Non-pigmented ciliary epithelial cell (primary cell): ENCODE data around the gene SNAI3.

Source experiments
- DNase-seq: peaks from one replicate; pipeline ENCODE4 v3.0.0-alpha.2; 2010; ENCODE audit warnings: low read depth

Gene SNAI3

DNA sequence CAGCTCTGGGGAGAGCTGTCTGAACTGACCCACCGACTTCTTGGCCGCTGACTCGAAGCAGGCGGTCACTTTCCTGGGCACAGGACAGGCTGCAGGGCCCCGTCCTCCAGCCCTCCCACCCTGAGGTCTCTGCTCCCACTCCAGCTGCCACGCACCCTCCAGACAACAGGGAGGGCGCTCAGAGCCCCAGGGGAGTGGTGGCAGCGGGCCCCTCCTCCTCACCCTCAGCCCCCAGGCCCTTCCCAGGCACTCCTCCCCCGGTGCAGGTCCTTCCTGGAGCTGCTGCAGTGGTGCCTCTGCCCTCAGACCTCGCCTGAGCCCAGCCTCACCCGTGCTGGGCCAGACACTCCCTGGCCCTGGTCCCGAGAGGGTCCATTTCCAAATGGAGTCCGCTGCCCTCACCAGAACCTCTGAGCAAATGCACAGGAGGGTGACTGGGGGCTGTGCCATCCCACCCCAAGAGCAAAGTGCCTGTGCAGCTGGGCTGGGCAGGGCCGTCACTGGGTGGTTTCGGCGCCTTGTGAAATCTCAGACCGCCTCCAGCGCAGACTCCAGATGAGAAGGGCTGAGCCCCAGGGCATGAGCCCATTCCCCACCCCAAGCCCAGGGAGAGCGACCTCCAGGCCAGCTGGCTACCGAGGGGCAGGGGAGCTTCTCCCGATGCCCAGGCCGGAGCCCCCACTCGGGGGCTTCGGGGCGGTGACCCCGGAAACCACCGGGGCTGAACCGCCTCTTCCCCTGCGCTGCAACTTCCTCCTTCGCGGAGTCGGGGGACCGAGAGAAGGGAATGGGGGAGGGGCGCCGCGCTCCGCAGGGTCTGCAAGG is 36.2 kb downstream of the SNAI3 start:
- no peak for DNase-seq

DNA sequence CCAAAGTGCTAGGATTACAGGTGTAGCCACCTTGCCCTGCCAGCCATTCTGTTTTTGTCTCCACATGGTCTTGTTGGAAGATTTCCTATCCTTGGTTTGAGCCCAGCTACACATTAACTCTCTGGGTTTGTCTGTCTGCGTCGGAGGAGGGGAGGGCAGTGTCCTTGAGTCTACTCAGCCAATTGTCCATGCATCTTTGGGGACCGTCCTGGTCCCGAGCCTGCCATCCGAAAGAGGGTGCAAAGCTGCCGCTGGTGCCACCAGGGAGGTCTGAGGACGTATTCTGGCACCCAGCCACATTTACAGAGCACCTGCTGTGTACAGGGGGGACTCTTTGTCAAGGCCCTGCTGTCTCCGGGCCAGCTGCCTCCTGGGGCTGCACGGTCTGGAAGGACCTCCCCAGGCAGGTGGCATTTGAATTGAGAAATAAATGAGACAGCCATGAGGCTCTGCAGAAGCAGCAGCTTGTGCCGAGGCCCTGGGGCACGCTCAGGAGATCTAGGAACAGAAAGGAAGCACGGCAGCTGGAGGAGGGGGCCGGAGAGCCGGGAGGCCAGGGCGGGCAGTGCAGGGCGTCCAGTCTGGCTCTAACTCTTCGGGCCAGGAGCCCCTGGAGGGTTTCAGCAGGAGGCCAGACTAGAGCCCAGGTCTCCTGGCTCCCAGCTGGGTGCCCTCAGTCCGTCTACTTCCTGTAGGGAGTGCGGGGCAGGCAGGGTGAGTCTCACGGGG is 36.9 kb downstream of the SNAI3 start:
- no peak for DNase-seq

DNA sequence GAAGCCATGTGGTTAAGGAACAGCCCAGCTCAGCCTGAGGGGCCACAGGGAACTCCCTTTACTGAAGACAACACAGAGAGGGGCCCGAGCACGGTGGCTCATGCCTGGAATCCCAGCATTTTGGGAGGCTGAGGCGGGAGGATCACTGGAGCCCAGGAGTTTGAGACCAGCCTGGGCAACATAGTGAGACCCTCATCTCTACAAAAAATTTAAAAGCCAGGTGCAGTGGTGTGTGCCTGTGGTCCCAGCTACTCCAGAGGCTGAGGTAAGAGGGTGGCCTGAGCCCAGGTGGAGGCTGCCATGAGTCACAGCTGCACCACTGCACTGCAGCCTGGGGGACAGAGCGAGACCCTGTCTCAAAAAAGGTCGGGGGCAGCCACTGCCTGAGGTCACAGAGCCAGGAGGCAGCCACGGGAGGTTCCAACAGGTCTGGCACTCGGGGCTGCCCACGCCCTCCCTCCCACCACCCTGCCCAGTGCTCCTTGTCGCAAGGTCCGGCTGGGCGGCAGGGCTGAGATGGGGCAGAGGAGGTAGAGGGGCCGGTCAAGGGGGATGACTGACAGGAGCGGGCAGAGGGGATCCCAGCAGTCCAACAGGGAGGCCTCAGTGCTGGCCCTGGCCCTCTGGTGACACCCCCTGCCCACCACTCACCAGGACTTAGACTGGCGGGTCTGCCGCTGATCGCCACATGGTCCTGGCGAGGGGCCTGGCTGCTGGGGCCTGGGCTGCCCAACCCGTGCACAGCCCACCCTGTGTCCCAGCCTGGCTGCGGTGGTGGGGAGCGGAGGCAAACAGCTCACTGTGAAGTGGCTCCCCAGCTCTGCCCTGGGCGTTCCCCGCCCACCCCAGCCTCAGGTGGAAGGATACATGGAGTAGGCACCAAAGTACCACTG is 38.9 kb downstream of the SNAI3 start:
- no peak for DNase-seq

DNA sequence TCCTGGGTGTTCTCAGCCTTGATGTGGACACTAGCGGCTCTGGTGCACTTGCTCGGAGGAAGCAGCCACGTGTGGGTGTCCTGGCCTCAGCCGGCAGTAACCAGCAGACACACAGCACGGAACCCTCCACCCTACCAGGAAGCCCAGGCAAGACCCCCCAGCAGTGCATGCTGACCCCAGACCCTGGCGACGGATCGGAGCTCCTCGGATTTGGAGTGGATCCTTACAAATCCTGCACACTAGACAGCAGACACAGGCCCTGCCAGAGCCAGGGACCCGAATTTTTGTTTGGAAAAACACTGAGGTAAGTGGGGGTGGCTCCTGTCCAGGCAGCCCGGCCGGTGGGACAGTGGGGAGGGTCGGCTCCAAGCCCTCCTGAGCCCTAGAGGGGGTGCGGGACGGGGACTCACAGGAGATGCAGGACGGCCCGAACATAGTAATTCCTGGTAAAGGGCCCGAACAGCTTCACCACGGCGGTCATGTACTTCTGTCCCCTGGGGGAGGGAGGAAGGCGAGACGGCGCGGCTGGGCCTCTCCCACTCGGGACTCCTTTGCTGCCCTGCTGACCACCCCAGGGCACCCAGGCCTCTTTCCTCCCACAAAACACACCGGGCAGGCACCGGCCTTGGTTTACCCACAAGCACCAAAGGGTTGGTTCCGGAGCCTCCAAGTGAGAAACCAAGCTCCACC is 39.8 kb downstream of the SNAI3 start:
- DNase-seq = no peak

DNA sequence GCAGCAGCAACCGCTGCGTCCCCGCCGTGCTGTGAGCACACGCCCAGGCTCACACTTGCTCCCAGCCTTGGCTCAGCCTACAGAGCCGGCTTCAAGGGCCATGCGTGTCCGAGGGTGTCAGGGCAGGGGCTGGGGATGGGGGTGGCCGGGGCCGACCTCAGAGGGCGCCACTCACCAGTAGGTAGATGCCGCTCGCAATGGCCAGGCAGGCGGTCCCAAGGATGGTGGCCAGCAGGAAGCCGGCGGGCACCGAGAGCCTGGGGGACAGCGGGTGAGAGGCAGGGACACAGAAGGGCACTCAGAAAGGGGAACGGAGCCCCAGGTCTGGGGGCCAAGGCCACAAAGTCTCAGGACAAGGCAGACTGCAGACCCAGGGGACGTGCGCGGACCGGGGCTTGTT is 40.4 kb downstream of the SNAI3 start:
- no peak for DNase-seq

DNA sequence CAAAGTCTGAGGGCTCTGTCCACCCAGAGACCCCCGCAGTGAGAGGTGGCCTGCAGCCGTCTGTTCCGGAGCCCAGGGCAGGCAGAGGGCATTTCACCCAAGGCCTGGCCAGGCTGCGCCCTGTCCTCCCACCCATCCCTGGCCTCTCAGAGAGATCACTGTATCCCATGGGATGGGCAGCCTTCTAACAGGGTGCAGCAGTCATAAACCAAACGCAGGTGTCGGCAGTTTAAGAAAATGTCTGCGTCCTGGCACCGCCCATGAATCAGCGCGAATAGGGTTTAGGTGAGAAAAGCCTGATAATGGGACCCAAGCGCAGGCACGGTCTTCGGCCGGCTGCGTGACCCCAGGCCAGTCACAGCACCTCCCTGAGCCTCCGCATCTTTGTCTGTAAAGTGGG is 40.9 kb downstream of the SNAI3 start:
- no peak for DNase-seq

DNA sequence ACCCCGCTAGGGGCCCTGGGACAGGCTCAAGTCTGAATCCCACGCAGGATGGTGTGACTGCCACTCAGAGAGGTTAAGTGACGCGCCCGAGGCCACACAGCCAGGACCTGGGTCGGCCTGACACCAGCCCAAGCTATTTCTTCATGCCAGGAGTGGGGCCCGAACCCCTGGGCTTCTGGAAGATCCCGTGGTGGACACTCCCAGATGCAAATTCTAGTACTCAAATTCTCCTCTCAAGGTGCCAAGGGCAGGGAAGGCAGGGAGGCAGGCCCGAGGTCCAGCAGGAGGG is 42.7 kb downstream of the SNAI3 start:
- DNase-seq = no peak

DNA sequence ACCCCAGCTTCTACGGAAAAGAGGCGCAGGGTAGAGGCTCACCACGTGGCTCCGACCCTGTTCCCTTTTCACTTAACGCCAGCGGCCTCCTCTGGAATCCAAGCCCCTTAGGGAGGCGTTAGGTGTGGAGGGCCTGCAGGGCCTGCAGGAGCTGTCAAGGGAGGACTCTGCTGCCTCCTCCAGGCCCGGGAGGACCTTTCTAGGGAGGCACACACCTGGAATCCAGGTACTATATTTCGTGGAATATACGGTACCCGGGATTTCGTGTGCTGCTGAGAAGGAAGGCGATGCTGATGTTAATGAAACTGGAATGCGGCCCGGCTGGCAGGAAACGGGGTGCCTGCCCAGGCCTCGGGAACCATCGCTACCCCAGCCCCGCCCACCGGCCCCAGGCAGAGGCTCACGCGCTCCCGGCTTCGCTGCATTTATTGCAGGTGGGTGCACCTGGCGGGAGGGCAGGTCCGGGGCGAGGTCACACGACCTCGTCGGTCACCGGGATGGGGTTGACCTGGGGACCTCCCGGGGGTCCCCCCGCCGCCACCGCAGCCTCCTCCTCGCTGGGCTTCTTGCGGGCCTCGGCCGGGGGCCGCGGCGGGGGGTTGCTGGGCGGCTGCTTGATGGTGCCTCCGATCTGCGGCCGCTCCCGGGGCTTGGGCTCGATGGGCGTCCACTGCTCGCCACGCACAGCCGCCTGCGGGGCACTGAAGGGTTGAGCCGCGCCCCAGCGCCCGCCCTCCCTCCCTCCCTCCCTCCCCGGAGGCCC is 43.2 kb downstream of the SNAI3 start:
- no peak for DNase-seq

DNA sequence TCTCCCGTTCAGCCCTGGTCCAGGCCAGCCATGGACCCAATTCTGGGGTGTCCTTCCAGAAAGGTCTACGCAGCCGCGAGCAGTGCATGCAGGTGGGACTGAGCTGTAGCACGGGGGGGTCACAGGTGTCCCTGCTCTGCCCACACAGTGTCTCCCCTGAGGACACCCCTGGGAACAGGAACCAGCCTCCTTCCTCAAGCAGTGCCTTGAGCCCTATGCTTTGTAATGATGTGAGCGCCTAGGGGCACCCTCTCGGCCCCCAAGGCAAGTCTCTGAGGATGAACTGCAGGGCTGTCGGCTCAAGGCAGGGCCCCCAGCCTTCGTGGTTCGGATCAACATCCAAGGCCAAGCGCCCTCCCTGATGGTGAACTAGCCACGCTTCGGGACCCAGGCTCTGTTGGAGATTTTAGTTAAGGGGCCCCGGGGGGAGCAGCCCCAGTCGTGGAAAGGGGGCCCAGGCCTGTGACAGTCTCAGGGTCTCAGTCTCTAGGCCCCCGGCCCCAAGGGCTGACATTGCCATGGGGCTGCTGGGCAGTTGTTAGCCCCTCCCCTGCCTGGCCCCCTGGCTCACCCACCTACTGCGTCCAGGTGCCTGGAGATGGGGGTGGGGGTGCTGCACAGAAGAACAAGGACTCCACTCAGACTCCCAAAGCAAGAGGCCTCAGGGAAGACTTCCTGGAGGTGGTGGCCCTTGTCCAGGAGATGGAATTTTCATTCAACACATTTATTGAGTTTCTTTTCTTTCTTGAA is 45.6 kb downstream of the SNAI3 start:
- DNase-seq = no peak

DNA sequence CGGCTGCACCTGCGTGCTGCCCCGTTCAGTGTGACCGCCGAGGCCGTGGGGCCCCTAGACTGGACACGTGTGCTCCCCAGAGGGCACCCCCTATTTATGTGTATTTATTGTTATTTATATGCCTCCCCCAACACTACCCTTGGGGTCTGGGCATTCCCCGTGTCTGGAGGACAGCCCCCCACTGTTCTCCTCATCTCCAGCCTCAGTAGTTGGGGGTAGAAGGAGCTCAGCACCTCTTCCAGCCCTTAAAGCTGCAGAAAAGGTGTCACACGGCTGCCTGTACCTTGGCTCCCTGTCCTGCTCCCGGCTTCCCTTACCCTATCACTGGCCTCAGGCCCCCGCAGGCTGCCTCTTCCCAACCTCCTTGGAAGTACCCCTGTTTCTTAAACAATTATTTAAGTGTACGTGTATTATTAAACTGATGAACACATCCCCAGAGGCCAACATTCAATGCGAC is 46.2 kb downstream of the SNAI3 start:
- DNase-seq = no peak

DNA sequence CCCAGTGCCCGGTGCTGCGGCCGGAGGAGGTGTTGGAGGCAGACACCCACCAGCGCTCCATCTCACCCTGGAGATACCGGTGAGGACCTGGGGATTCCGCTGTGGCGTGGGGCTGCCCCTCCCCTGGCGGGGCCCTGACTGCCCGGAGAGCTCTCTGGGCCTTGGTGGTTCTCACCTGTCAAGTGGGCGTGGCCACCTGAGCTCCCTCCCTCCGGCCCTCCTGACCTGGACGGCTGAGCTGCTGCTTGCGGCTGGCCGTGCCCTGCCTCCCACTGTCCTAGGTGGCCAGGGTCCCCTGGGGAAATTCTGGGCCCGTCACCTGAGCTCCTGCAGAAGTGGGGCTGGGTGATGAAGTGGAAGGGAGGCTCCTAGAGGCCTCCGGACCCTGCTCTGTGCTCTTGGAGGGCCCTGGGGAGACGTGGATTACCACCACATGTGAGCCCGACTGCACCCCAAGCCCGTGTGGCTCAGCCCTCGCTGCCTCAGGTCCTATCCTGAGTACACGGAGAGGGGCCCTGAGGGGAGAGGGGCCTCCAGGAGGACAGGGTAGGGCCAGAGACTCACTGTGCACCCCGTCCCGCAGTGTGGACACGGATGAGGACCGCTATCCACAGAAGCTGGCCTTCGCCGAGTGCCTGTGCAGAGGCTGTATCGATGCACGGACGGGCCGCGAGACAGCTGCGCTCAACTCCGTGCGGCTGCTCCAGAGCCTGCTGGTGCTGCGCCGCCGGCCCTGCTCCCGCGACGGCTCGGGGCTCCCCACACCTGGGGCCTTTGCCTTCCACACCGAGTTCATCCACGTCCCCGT is 46.9 kb downstream of the SNAI3 start:
- DNase-seq = no peak

DNA sequence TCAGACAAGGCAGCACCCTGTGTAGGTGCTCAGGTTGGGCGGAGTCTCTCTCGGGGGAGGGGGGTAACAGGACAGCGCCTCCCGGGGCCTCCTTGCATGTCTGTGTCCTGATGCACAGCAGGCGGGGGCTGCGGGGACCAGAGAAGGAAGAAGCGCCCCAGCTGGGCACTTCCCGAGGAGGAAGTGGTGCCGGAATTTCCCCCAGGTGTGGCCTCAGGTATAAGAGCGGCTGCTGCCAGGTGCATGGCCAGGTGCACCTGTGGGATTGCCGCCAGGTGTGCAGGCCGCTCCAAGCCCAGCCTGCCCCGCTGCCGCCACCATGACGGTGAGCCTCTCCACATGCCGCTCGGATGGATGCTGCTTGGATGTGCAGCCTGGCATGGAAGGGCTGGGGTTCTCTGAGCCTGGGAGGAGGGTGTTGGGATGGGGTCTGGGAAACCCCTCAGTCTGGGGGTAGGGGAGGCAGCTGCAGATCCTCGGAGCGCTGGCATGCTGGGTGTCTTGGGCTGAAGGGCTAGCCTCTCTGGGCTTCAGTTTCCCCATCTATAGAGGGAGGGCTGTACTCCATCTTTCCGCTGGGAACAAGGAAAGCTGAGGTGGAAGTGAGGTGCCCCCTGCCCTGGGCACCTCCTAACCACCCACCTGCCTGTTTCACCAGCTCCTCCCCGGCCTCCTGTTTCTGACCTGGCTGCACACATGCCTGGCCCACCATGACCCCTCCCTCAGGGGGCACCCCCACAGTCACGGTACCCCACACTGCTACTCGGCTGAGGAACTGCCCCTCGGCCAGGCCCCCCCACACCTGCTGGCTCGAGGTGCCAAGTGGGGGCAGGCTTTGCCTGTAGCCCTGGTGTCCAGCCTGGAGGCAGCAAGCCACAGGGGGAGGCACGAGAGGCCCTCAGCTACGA is 47.7 kb downstream of the SNAI3 start, which contains the start of gene IL17C:
IL17C (plus strand) TSS at position 250 of the 908 bp plus-strand sequence; CDS start at position 320, 70 bp downstream.
- no peak for DNase-seq

DNA sequence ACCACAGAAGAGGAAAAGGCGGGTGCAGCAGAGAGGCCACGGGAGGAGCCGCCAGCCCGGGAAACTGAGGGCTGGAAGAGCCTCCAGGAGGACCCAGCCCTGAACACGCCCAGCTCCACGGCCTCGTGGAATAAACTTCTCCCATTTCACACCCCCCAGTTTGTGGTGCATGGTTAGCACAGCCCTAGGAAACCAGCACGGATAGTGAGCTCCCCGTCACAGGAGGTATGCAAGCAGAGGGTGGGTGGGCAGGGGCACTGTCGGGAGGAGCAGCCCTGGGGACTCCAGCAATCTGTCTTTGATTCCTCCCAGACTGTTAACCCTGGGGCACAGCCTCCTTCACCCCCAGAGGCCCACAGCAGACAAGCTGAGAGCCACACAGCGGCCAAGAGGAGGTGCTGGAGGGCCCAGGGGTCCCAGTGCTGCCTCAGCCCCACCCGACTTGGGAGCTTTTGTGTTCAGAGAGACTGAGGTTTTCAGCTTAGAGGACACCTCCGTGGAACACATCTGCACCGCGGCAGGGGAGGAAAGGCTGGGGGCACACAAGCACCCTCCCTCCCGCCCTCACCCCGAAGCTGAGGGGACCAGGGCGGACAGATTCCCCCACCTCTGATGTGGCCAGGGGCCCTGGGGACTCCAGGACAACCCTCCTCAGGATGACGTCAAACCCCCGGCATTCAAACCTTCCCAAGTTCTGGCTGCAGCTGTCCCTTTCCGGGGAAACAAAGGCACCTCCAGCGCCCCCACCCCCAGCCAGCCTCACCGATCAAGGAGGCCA is 49.6 kb downstream of the SNAI3 start:
- DNase-seq = no peak

DNA sequence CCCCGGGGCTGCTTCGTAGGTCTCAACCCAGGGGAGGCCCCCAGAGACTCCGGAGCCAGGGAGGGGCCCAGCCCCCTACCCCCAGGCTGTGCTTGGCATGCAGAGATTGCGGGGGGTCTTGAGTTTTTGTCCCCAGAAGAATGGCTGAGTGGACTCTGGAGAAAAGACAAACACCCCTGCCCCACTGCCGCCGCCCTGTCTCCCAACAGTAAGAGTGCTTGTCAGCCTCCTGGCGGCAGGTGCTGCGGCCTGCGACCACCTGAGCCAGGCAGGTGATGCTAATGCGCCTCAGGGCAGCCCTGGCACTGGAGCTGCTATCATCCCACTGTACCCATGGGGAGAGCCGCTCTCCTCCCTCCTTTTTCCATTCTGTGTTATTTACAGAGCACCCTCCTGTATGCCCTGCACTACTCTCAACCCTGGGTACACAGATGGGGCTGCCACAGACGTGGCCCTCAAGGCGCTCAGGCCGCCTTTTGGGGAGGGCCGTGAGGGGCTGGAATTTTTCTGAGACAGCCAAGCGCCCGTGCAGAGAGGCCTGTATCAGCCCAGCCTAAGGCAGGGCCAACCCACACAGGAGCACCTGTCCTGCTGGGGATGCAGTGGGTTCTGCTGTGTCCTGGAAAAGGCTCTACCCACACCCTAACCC is 50.5 kb downstream of the SNAI3 start:
- no peak for DNase-seq

DNA sequence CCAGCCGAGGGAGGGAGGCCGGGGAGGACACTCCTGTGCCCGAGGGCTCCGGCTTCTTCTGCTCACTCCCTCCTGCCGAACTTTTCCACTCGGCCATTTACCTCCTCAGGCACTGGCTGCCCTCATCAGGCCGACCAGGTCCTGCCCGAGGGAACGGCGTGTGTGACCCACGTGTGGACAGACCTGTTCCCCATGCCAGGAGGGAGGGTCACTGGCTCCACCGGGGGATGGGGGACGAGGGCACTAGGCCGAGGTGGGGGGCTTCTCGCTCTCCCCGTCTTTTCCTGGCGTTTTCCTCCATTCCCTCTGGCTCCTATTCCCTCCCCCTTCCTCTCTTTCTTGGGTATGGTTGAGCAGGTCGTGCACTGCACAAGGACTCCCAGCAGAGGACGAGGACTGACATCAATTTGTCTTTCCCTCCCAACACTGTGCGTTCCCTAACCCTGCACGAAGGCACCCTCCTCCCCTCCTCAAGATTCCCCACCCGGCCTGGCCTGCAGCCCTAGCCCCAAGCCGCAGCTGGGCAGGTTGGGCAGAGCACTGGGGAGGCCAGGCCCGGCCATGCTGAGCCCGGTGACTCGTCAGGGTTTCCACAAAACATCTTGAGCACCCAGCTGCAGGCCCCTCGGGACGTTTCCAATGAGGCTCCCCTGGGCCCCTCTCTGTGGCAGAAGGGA is 51.2 kb downstream of the SNAI3 start:
- no peak for DNase-seq

DNA sequence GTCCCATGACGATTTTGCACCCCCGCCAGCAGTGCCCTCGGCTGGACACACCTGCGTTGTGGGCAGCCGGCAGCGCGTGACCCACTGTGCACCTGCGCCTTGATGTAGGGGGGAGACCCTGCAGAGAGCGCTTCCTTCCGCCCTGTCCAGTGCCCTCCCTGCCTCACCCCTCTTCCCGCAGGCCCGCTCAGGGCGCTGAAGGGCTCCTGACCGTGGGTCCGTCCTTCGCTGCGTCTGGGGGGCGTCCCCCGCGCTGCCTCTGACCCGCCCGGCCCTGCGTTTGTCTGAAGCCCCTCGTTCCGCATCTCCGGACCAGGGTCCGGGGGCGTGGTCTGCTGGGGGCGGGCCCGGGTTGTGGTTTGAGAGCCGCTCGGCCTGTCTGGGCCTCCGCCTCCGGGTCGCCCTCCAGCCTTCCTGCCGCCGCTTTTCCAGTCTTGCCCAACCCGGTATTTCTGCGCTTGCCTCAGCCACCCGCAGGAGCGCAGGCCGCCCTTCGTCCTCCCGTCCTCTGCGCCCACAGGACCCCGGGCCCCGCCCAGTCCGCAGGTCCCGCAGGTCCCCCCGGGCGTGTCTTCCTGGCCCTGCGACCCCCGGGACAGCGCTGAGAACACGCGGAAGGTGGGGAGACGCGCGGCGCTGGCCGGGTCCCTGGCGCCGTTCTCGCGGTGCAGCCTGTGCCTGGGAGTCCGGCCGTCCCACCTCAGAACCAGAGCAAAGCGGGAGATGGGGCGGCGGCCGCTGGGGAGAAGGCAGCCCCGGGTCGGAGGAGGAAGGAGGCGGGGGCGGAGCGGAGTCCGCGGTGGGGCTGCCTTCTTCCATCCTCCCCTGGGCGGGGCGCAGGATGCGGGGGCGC is 51.9 kb downstream of the SNAI3 start:
- DNase-seq = no peak
